Activated B cell treated with CpG ODN at 0.5 μM for 24 hours (primary cell): Measurements from ENCODE around the gene MIEN1. TPM values are rescaled to one million over a fixed set of nuclear protein-coding genes. Genes with fewer than 3 reads are reported as not detected.

Experiments used
- ATAC-seq: fragments of 200-7000 bp; cut with Tn5 transposase; one replicate; pipeline ENCODE4 v1.10.0; 2021; ENCODE audit warnings: low read depth, mild to moderate bottlenecking, moderate library complexity
- CTCF ChIA-PET: fragments of 350-600 bp; sonication (Branson Sonifier 250); formaldehyde crosslinking; loops from one replicate; lab custom pipeline; 2021; ENCODE audit warnings: antibody characterized with exemption; lab: Charles Lee
- POLR2A ChIA-PET: fragments of 350-600 bp; sonication (Branson Sonifier 250); formaldehyde crosslinking; loops from one replicate; lab custom pipeline; 2021; ENCODE audit warnings: antibody characterized with exemption; lab: Charles Lee
- DNase-seq: peaks from one replicate; pipeline ENCODE4 v3.0.0; 2022
- H3K27ac Mint-ChIP-seq: one replicate; pipeline ENCODE4 v1.8.0; 2020; ENCODE audit warnings: mixed read lengths
- H3K27me3 Mint-ChIP-seq: one replicate; pipeline ENCODE4 v1.8.0; 2021; ENCODE audit warnings: mixed read lengths
- H3K36me3 Mint-ChIP-seq: one replicate; pipeline ENCODE4 v1.8.0; 2021; ENCODE audit warnings: low read depth, mixed read lengths
- H3K4me1 Mint-ChIP-seq: one replicate; pipeline ENCODE4 v1.8.0; 2021; ENCODE audit warnings: mixed read lengths
- H3K4me3 Mint-ChIP-seq: one replicate; pipeline ENCODE4 v1.8.0; 2020; ENCODE audit warnings: mild to moderate bottlenecking, mixed read lengths
- H3K9me3 Mint-ChIP-seq: one replicate; pipeline ENCODE4 v1.8.0; 2020; ENCODE audit warnings: mixed read lengths
- CTCF ChIP-seq: fragments of 200-600 bp; IDR thresholded peaks from one replicate; pipeline ENCODE4 v1.8.0; 2022; ENCODE audit warnings: antibody characterized with exemption, mild to moderate bottlenecking
- intact Hi-C: fragments of 100-400 bp; cut with micrococcal nuclease; formaldehyde crosslinking; loops from one replicate; pipeline ENCODE4 v1.15.1; 2024
- total RNA-seq: library from RNA; stranded (reverse); gene quantifications from 2 replicates; pipeline ENCODE4 v1.2.3, GENCODE V29; 2022

MIEN1 gene
- total RNA-seq, 1 donor from 2014 or later = 42.2 TPM

- no peaks in the 10 kb centered on the region for H3K9me3 Mint-ChIP-seq
- DNase-seq = no peak
- ChIA-PET POLR2A (no interaction called here), CTCF (no interaction called here)
- H3K36me3 Mint-ChIP-seq = peaks cover 2% of the 10 kb centered on the region
- no peak for ATAC-seq
- H3K4me3 Mint-ChIP-seq = no peak overlapping the region
- intact Hi-C loops = no loop called here
- peaks cover 26% of the 10 kb centered on the region for H3K27me3 Mint-ChIP-seq
- no peak overlapping the region for H3K27ac Mint-ChIP-seq
- H3K4me1 Mint-ChIP-seq = peaks cover 9% of the 10 kb centered on the region
- no peak for TF ChIP-seq CTCF
Observed at GRCh38 chr17:39696731-39697130, 33.6 kb downstream of the MIEN1 start.

GRCh38 chr17:39695089-39695474 is 35.2 kb downstream of the MIEN1 start:
- Mint-ChIP-seq H3K9me3 (no peaks in the 10 kb centered on the region), H3K27ac (no peak overlapping the region), H3K4me1 (peaks cover 4% of the 10 kb centered on the region), H3K27me3 (peaks cover 14% of the 10 kb centered on the region), H3K36me3 (peaks cover 2% of the 10 kb centered on the region), H3K4me3 (no peak overlapping the region)
- no peak for TF ChIP-seq CTCF
- DNase-seq (no peak), ATAC-seq (no peak)
- ChIA-PET CTCF (no interaction called here), POLR2A (no interaction called here)
- intact Hi-C loops = no loop called here

DNA sequence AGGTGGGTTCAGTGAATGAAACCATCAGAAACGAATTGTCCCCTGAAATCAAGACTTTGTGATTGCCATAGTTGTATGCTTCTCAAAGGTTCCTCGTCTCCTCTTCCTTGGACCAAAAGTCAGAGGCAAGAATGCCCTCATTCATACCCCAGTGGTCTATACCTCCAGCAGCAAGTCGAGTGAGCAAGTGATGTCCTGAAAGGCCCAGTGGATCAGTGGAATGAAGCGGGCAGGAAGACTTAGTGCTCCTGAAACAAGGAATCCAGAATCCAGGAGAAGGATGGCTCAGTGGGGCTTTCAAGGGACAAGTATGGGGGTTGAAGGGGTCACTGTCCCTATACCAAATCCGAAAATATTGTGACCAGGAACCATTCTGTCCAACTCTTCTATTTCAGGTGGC is 35.7 kb downstream of the MIEN1 start:
- no peak for TF ChIP-seq CTCF
- Mint-ChIP-seq H3K4me3 (no peak overlapping the region), H3K27me3 (peaks cover 11% of the 10 kb centered on the region), H3K4me1 (peaks cover 1% of the 10 kb centered on the region), H3K27ac (no peak overlapping the region), H3K36me3 (peaks cover 2% of the 10 kb centered on the region), H3K9me3 (no peaks in the 10 kb centered on the region)
- intact Hi-C loops = no loop called here
- DNase-seq (no peak), ATAC-seq (no peak)
- ChIA-PET CTCF (no interaction called here), POLR2A (no interaction called here)

DNA sequence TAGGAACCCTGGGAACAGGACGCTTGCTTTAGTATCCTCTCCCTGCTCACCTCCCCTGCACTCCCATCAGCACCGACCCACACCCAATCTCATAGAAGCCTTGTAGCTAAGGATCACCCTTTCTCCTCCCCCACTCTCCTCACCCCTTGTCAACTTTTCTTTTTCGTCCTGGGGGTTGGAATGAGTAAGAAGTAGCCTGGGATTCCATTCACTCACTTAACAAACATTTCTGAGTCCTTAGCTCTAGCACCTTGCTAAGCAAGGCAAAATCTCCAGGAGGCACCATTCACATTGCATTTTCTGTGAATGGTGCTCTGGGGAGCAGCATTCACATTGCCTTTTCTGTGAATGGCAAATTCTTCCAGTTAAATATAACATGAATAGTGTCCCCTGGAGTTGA is 41.4 kb downstream of the MIEN1 start:
- Mint-ChIP-seq H3K27me3 (no peaks in the 10 kb centered on the region), H3K36me3 (peaks cover 21% of the 10 kb centered on the region), H3K9me3 (no peaks in the 10 kb centered on the region), H3K4me3 (peak overlapping the region; percentile 99), H3K27ac (peak overlapping the region; percentile 97), H3K4me1 (peaks cover 18% of the 10 kb centered on the region)
- intact Hi-C loops = loop anchor here (5.0 kb wide), 2 partner anchors 173 to 263 kb away; partner anchors contain the start of gene IKZF3
- CTCF ChIA-PET = interaction anchor here (1.2 to 2.1 kb wide), 2 partner anchors 14 to 41 kb away, joined by 4 to 6 read pairs; partner anchors contain the start of gene MIEN1
- POLR2A ChIA-PET = interaction anchor here (0.7 to 2.9 kb wide), 5 partner anchors 9 to 143 kb away, joined by 4 to 25 read pairs (median 22); partner anchors contain the start of genes MIEN1 and STARD3
- TF ChIP-seq CTCF = no peak
- no peak for ATAC-seq
- no peak for DNase-seq

GRCh38 chr17:39688475-39688835 is 41.9 kb downstream of the MIEN1 start:
- intact Hi-C loops = loop anchor here (5.0 kb wide), 2 partner anchors 174 to 264 kb away; partner anchors contain the start of gene IKZF3
- POLR2A ChIA-PET = interaction anchor here (0.7 to 2.9 kb wide), 17 partner anchors 9 to 292 kb away, joined by 3 to 25 read pairs (median 6); partner anchors contain the start of genes IKZF3, MIEN1, PNMT and PSMD3
- H3K9me3 Mint-ChIP-seq = no peaks in the 10 kb centered on the region
- ATAC-seq = no peak
- no peak for DNase-seq
- peaks cover 18% of the 10 kb centered on the region for H3K4me1 Mint-ChIP-seq
- no peak for TF ChIP-seq CTCF
- H3K27ac Mint-ChIP-seq = peak overlapping the region; percentile 97
- CTCF ChIA-PET = interaction anchor here (1.0 to 2.1 kb wide), 5 partner anchors 13 to 89 kb away, joined by 3 to 6 read pairs (median 4); partner anchors contain the start of genes MIEN1 and PNMT
- H3K27me3 Mint-ChIP-seq = no peaks in the 10 kb centered on the region
- H3K4me3 Mint-ChIP-seq = peak overlapping the region; percentile 99
- peaks cover 22% of the 10 kb centered on the region for H3K36me3 Mint-ChIP-seq
